Dermis lymphatic vessel endothelial cell (primary cell): Measurements from ENCODE around the gene SIRT4. TPM values are rescaled to one million over a fixed set of nuclear protein-coding genes. Genes with fewer than 3 reads are reported as not detected.

Experiments
- total RNA-seq: library from RNA; depleted of rRNA; stranded (reverse); fragments of >200 nt; gene quantifications from 2 replicates; pipeline ENCODE4 v1.2.1, GENCODE V29; 2014

Gene SIRT4, protein sequence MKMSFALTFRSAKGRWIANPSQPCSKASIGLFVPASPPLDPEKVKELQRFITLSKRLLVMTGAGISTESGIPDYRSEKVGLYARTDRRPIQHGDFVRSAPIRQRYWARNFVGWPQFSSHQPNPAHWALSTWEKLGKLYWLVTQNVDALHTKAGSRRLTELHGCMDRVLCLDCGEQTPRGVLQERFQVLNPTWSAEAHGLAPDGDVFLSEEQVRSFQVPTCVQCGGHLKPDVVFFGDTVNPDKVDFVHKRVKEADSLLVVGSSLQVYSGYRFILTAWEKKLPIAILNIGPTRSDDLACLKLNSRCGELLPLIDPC
- 1.5 and 2.5 TPM in 2 replicates for total RNA-seq

DNA sequence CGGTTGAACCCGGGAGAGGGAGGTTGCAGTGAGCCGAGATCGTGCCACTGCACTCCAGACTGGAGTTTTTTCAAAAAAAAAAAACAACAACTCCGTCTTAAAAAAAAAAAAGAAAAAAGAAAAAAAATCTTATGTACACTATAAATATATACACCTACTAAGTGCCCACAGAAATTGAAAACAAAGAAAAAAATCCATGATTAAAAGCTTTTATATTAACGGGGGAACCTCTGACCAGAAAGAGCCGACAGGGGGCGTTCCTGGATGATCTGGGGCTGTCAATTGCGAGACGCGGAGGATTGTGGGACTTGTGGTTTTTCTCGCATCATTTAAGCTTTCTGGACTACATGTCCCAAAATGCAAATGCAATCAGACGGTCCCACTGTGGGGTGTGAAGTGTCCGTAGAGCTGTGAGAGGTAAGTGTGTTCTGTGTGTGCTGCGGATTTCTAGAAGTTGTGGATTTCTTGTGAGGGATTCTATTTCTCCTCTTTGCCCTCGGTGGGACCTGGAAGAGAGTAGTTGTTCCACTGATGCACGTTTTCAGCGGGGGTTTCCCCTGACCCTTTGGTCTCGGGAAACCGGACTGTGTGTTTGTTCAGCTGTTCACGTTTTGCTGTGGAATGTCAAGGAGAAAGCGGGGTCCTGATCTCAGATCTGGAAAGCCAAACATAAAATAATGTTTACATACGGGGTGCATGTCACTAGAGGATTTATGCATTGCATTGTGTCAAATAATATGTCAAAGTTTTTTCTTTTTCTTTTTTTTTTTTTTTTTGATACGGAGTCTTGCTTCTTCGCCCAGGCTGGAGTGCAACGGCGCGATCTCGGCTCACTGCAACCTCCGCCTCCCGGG is at the start of gene SIRT4:
TSS of gene SIRT4 (plus strand) at position 360 of the 854 bp plus-strand sequence. CDS start 1,241 bp downstream, outside the sequence.

DNA sequence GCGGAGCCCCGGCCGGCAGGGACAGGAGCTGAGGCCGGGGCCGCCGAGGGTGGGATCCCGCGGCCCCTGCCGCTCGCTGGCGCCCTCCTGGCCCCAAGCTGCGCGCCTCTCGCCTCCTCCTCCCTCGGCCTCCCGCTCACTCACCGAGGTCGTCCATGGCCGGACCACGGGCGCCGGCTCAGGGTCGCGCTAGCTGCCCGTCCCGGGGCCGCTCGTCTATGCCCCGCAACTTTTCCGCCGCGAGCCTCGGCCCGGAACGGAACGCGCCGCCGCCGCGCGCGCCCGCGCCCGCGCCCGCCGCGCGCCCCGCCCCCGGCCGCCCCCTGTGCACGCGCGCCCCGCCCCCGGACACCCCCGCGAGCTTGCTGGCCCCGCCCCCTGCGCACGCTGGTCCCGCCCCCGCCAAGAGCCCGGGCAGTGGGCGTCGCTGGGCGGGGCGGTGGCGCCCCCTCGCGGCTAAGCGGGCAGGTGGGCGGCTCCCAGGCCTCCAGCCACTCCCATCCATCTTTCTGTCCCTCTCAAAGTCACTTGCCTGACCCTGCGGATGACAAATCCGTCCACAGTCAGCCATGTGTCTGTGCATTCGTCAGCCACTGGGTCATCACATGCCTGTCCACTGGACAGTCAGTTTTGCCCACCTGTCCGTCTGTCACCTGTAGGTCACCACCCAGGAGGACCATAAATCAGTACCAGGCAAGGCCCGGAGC is 36.5 kb upstream of the SIRT4 start, which contains the start of gene PXN:
TSS of gene PXN (minus strand) at position 258 of the 707 bp plus-strand sequence. CDS start at position 157, 101 bp downstream.

GRCh38 chr12:120292661-120293531 is 9.2 kb upstream of the SIRT4 start, which contains the start of gene RNU4-1:
RNU4-1 (minus strand) TSS chr12:120293237.

GRCh38 chr12:120327593-120327992 is 25.5 kb downstream of the SIRT4 start, which contains the start of gene PLA2G1B:
PLA2G1B (minus strand) TSS chr12:120327779; CDS start chr12:120327753, 26 bp downstream.

Other genes with a start within 250 kb of the SIRT4 start
- gene RAB35, start 185.6 kb upstream of the SIRT4 start, total RNA-seq: 41.2 and 44.3 TPM in 2 replicates
- 54.3 and 59.0 TPM in 2 replicates for gene GCN1, start 107.6 kb upstream of the SIRT4 start, total RNA-seq
- 2,655 and 2,728 TPM in 2 replicates for gene RPLP0, start 101.2 kb upstream of the SIRT4 start, total RNA-seq
- 45.4 and 64.0 TPM in 2 replicates for gene PXN, start 36.6 kb upstream of the SIRT4 start, total RNA-seq
- gene RNU4-2, start 10.4 kb upstream of the SIRT4 start, total RNA-seq: under 0.01 TPM in 2 replicates
- under 0.01 TPM in 2 replicates for gene RNU4-1, start 9.1 kb upstream of the SIRT4 start, total RNA-seq
- gene PLA2G1B, start 25.5 kb downstream of the SIRT4 start, total RNA-seq: not detected in 2 replicates
- gene MSI1, start 66.8 kb downstream of the SIRT4 start, total RNA-seq: not detected in 2 replicates
- gene COX6A1, start 135.8 kb downstream of the SIRT4 start, total RNA-seq: 351 and 416 TPM in 2 replicates
- gene TRIAP1, start 144.1 kb downstream of the SIRT4 start, total RNA-seq: 26.9 and 38.2 TPM in 2 replicates
- 17.0 and 22.3 TPM in 2 replicates for gene GATC, start 144.1 kb downstream of the SIRT4 start, total RNA-seq
- gene SRSF9, start 167.4 kb downstream of the SIRT4 start, total RNA-seq: 268 and 272 TPM in 2 replicates
- 298 and 344 TPM in 2 replicates for gene DYNLL1, start 193.8 kb downstream of the SIRT4 start, total RNA-seq
- gene COQ5, start 226.8 kb downstream of the SIRT4 start, total RNA-seq: 17.3 and 23.9 TPM in 2 replicates
- gene RNF10, start 232.0 kb downstream of the SIRT4 start, total RNA-seq: 81.7 and 97.4 TPM in 2 replicates